Heart left ventricle (tissue), 16 donors: Measurements from ENCODE around the gene SLC17A8. TPM values are rescaled to one million over a fixed set of nuclear protein-coding genes. Genes with fewer than 3 reads are reported as not detected.

Source experiments
- ATAC-seq, 4 donors: fragments of 200-7000 bp; cut with Tn5 transposase; one replicate each; pipeline ENCODE4 v1.9.1; 2020 to 2022; ENCODE audit warnings: moderate library complexity in 4 of 4, mild to moderate bottlenecking in 3 of 4, moderate number of reproducible peaks in 1 of 4
- DNase-seq, 5 donors: peaks; one replicate each; pipeline ENCODE4 v3.0.0-alpha.2; 2020
- H3K27ac ChIP-seq, 12 donors: fragments of 200-600 bp; sonication (generic) in 4 of 12; one replicate each; pipeline versions ENCODE4 v1.5.0 to v1.8.0; 2016 to 2022; ENCODE audit warnings: mild to moderate bottlenecking in 2 of 12
- H3K27me3 ChIP-seq, 9 donors: fragments of 200-600 bp; sonication (generic) in 2 of 9; one replicate each; pipeline versions ENCODE4 v1.5.1 to v1.8.0; 2016 to 2022; ENCODE audit warnings: mild to moderate bottlenecking in 3 of 9
- H3K36me3 ChIP-seq, 9 donors: fragments of 200-600 bp; sonication (generic) in 2 of 9; one replicate each; pipeline versions ENCODE4 v1.5.0 to v1.8.0; 2018 to 2022; ENCODE audit warnings: mild to moderate bottlenecking in 2 of 9
- H3K4me1 ChIP-seq, 12 donors: fragments of 200-600 bp; sonication (generic) in 4 of 12; one replicate each; pipeline versions ENCODE4 v1.5.0 to v1.8.0; 2016 to 2022; ENCODE audit warnings: mild to moderate bottlenecking in 3 of 12
- H3K4me3 ChIP-seq, 12 donors: fragments of 200-600 bp; sonication (generic) in 4 of 12; one replicate each; pipeline versions ENCODE4 v1.5.0 to v1.8.0; 2017 to 2022; ENCODE audit warnings: mild to moderate bottlenecking in 9 of 12, moderate library complexity in 4 of 12
- H3K9me3 ChIP-seq, 12 donors: fragments of 200-600 bp; sonication (generic) in 4 of 12; one replicate each; pipeline versions ENCODE4 v1.5.0 to v1.8.0; 2016 to 2022; ENCODE audit warnings: mild to moderate bottlenecking in 1 of 12
- CTCF ChIP-seq, 12 donors: fragments of 200-600 bp; sonication (generic) in 4 of 12; IDR thresholded peaks; one replicate each; pipeline versions ENCODE4 v1.5.0 to v1.8.0; 2018 to 2022; ENCODE audit warnings: antibody characterized with exemption in 12 of 12, mild to moderate bottlenecking in 5 of 12
- POLR2A ChIP-seq, 2 donors: fragments of 450-650 bp; IDR thresholded peaks; one replicate each; pipeline ENCODE4 v1.6.1; 2017; ENCODE audit warnings: antibody characterized with exemption in 2 of 2, mild to moderate bottlenecking in 2 of 2, moderate library complexity in 2 of 2
- WGBS, 4 donors: extraction: QIAGEN DNeasy Blood & Tissue Kit in 2 of 4; methylation state at CpG; one replicate each; pipeline versions ENCODE4 v1.1.5 to v1.1.7; 2013 to 2018; 5-methylcytosine and 5-hydroxymethylcytosine counted together
- intact Hi-C, 10 donors: fragments of 100-400 bp; cut with DNase I; formaldehyde crosslinking; loops; one replicate each; pipeline versions ENCODE4 v1.11.1 to v1.14.2; 2022
- polyA plus RNA-seq, 2 donors: library from polyadenylated mRNA; stranded (reverse); fragments of 200-250 nt; gene quantifications; one replicate each; pipeline ENCODE4 v1.2.3, GENCODE V29; 2013
- total RNA-seq, 9 donors: library from RNA; depleted of rRNA in 2 of 9; stranded (reverse); fragments of >200 nt in 2 of 9; fragmentation: NEBNext Ultra II Directional in 3 of 9; extraction: Animal tissue kit (Norgen Biotek cat#: 25700) in 3 of 9; gene quantifications; one replicate each; pipeline versions ENCODE4 v1.1.0 to v1.2.4, GENCODE V29; 2016 to 2023
- donor health status: ischemic (EF 13 %, LVEDD 7.1; RV severe dilation, severe dysfunction).
- donor health status: healthy with polysubstance abuse.
- donor health status: DM: no; HTN: yes; CAD: no.
- donor health status: DM: no; HTN: no; CAD: no.
- donor health status: ischemic (EF 25% LVEDD 6.9; RV normal size, moderate dysfunction).
- donor health status: ischemic (EF 25% LVEDD 5.7; RV mildly dilated, moderate dysfunction).
- donor health status: healthy.
- donor health status: DM: yes; HTN: yes; CAD: no.
- donor health status: ischemic (EF 35%, LVEDD 5.7; RV mildly dilated, moderate dysfunction).
- donor health status: nonischemic (EF 11% LVEDD 7.7; RV severe dilation, severe dysfunction).
- donor health status: DM: yes; HTN: yes; CAD: no.
- donor health status: PGD.
- donor health status: ischemic (EF 29% LVEDD 5.4; RV normal size, mild dysfunction).
- donor health status: nonischemic (EF 23%, LVEDD 6.1; RV moderate dilation, normal function).

SLC17A8 gene
- total and polyA plus RNA-seq, 11 donors: 0.15 TPM; not detected in 10

- H3K4me3 ChIP-seq: no peak overlapping the region
- WGBS, 4 donors: 77 to 98% (median 90%) methylated on average over 1 of the region's 1 CpG
- H3K9me3 ChIP-seq: peaks cover 0 to 5% (median 0%) of the 10 kb centered on the region in 12 donors
- DNase-seq (no peak), ATAC-seq (no peak)
- H3K36me3 ChIP-seq: no peaks in the 10 kb centered on the region
- no peaks in the 10 kb centered on the region for H3K27me3 ChIP-seq
- TF ChIP-seq POLR2A (IDR thresholded peaks at IDR 0.05) (no peak), CTCF (IDR thresholded peaks at IDR 0.05) (no peak)
- no peak overlapping the region for H3K27ac ChIP-seq
- H3K4me1 ChIP-seq: peaks cover 0 to 11% (median 0%) of the 10 kb centered on the region in 12 donors
- intact Hi-C loops: no loop called here
These were observed 11.2 kb downstream of the SLC17A8 start for GRCh38 chr12:100368066-100368465.

GRCh38 chr12:100371146-100371545 lies 14.3 kb downstream of the SLC17A8 start:
- Histone ChIP-seq H3K4me1 (peaks cover 0 to 8% (median 0%) of the 10 kb centered on the region in 12 donors), H3K27ac (no peak overlapping the region), H3K4me3 (no peak overlapping the region), H3K36me3 (no peaks in the 10 kb centered on the region), H3K27me3 (no peaks in the 10 kb centered on the region), H3K9me3 (peaks cover 0 to 5% (median 0%) of the 10 kb centered on the region in 12 donors)
- ATAC-seq (no peak), DNase-seq (no peak)
- no peak for TF ChIP-seq POLR2A (IDR thresholded peaks at IDR 0.05)
- no peak for TF ChIP-seq CTCF (IDR thresholded peaks at IDR 0.05)
- 83 to 88% (median 86%) methylated on average over 6 of the region's 6 CpGs for WGBS, 4 donors
- intact Hi-C loops: no loop called here

- TF ChIP-seq POLR2A (IDR thresholded peaks at IDR 0.05) (no peak), CTCF (IDR thresholded peaks at IDR 0.05) (no peak)
These were observed 16.2 kb downstream of the SLC17A8 start for GRCh38 chr12:100372853-100373640.

GRCh38 chr12:100375038-100375735 lies 18.3 kb downstream of the SLC17A8 start:
- Histone ChIP-seq H3K4me1 (peaks cover 0 to 8% (median 0%) of the 10 kb centered on the region in 12 donors), H3K36me3 (no peaks in the 10 kb centered on the region), H3K27ac (no peak overlapping the region), H3K9me3 (no peaks in the 10 kb centered on the region), H3K27me3 (no peaks in the 10 kb centered on the region), H3K4me3 (peak overlapping the region in 1 of 12 donors; percentile 8)
- ATAC-seq (peak; percentile 89 to 97 (median 92)), DNase-seq (peak; percentile 57 to 84 (median 70))
- TF ChIP-seq POLR2A (IDR thresholded peaks at IDR 0.05) (no peak), CTCF (IDR thresholded peaks at IDR 0.05) (no peak)
- WGBS, 4 donors: 48 to 55% (median 51%) methylated on average over 12 of the region's 12 CpGs
- intact Hi-C loops: no loop called here

More at GRCh38 chr12:100372853-100373640, 16.2 kb downstream of the SLC17A8 start:
- H3K36me3 ChIP-seq: no peaks in the 10 kb centered on the region
- H3K4me1 ChIP-seq: peaks cover 0 to 8% (median 0%) of the 10 kb centered on the region in 12 donors
- H3K27ac ChIP-seq: no peak overlapping the region
- H3K4me3 ChIP-seq: no peak overlapping the region
- DNase-seq (no peak), ATAC-seq (no peak)
- intact Hi-C loops: no loop called here
- 52 to 56% (median 53%) methylated on average over 11 of the region's 11 CpGs for WGBS, 4 donors
- peaks cover 0 to 5% (median 0%) of the 10 kb centered on the region in 12 donors for H3K9me3 ChIP-seq
- no peaks in the 10 kb centered on the region for H3K27me3 ChIP-seq
